Measurements from ENCODE around the gene NOP10.

- no peak for TF ChIP-seq CREB1 (IDR thresholded peaks at IDR 0.05)
- no peak for TF ChIP-seq POLR2A (IDR thresholded peaks at IDR 0.05; ENCODE audit: control extremely low read depth in 1 of 2, low read depth in 2 of 2, low read length in 2 of 2)
- TF ChIP-seq MAFK (IDR thresholded peaks at IDR 0.05; ENCODE audit: low read depth, low read length), result no peak
- TF ChIP-seq CTCF (IDR thresholded peaks at IDR 0.05; ENCODE audit: control extremely low read depth in 1 of 3, insufficient read depth in 1 of 3, low read depth in 1 of 3, low read length in 3 of 3), result no peak
- no peak for TF ChIP-seq RAD21 (IDR thresholded peaks at IDR 0.05 in 1 of 2, conservative IDR thresholded peaks at IDR 0.05 in 1 of 2; ENCODE audit: low read depth in 2 of 2, low read length in 2 of 2)
- TF ChIP-seq POLR2AphosphoS5 (IDR thresholded peaks at IDR 0.05; ENCODE audit: low read depth, low read length), result no peak
- TF ChIP-seq EZH2 (IDR thresholded peaks at IDR 0.05; ENCODE audit: low read depth, low read length, severe bottlenecking), result no peak
- no peak for TF ChIP-seq YY1 (IDR thresholded peaks at IDR 0.05; ENCODE audit: low read depth, low read length)
- no peak for TF ChIP-seq ASH2L (IDR thresholded peaks at IDR 0.05; ENCODE audit: low read length)
- TF ChIP-seq ATF3 (IDR thresholded peaks at IDR 0.05; ENCODE audit: insufficient read depth, low read depth, low read length), result no peak
- TF ChIP-seq SP2 (IDR thresholded peaks at IDR 0.05; ENCODE audit: low read length), result no peak
- no peak for TF ChIP-seq SAP30 (IDR thresholded peaks at IDR 0.05; ENCODE audit: insufficient read depth, insufficient replicate concordance, low read length)
- TF ChIP-seq BRCA1 (IDR thresholded peaks at IDR 0.05; ENCODE audit: low read depth, low read length), result no peak
These were observed 1.3 kb downstream of the NOP10 start for GRCh38 chr15:34341381-34342212.

All from H1 (cell line).